Pons (tissue), 1 donor: Measurements from ENCODE around the gene IDI1.
A peak's percentile ranks its signal among the peaks of the same experiment; 100 is the strongest.
"Not testable (repeated sequence)": the region's sequence is repeated elsewhere in the genome, so short reads cannot be mapped to it uniquely, and the experiment has no call there.

Experiments
- DNase-seq: peaks from one replicate; pipeline ENCODE4 v3.0.0-alpha.2; 2016; ENCODE audit warnings: low spot score

Gene IDI1

DNA sequence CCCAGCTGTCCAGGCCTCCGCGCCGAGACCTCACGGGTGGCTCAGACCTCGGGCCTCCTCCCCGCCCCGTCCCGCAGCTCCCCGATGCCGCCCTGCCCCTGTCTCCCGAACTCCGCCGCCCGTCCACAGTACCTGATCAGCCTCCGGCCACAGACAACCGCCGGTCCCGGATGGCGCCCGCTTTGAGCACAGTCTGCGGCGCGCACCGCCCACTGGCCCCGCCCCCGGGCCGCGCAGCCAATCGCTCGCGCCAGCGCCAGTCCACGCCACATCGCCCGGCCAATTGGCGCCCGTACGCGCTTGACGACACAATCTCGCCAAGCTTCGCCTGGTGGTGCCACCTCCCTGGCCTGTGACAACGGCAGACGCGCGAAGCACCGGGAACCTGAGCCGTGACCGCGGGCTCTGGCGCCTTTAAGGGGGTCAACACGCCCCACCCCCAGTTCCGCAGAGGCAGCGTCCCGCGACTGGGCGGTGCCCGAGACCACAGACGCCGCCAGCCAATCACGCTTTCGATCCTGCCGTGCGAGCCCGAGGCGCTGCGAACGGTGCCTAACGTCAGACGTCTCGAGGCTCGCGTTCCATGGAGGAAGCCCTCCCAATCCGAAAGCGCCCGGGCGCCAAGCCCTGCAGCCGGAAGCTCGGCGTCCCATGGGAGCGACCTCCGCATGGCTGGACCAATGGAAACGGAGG, at the start of gene IDI1:
TSS of gene IDI1 (minus strand) at position 388 of the 693 bp plus-strand sequence. CDS start at position 272, 116 bp downstream.
- peak; percentile 98 for DNase-seq

DNA sequence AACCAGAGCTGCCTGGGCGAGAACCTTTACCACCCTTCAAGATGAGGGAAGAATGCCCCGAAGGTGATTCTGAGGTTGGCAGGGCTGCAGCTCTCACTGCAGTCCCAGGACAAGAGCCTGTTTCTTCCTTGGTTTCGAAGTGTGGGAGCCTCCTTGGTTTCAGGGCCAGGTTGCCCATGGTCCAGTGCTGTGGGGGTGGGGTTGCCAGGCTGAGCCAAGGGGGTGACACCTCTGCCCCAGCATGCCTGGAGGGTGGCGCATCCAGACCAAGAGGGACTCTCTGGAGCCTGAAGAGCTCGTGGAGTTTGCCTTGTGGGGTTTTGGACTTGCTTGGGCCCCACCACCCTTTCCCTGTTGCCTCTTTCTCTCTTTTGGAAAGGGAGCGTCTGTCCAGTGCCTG, 48.5 kb upstream of the IDI1 start:
- no peak for DNase-seq

DNA sequence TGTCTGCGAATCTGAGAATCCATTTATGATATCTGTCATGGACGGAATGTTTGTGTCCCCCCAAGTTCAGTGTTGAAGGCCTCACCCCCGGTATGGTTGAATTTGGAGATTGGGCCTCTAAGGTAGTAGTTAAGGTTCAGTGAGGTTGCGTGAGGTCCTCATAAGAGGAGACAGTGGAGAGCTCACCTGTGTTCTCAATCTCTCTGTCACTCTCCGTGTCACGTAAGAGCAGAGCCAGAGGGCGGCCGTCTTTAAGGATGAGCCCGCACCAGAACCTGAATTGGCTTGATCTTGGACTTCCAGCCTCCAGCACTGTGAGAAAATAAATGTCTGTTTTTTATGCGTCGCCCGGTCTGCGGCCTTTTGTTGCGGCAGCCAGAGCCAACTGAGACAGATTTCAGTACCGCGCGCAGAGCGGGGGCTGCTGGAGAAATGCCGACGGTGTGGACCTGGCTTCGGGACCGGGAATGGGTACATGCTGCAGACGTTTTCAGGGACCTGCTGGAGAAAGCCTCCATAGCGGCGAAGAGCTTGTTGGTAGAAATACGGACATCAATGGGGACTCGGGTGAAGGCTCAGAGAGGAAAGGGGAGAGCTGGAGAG, 47.5 kb upstream of the IDI1 start:
- DNase-seq, result no peak

DNA sequence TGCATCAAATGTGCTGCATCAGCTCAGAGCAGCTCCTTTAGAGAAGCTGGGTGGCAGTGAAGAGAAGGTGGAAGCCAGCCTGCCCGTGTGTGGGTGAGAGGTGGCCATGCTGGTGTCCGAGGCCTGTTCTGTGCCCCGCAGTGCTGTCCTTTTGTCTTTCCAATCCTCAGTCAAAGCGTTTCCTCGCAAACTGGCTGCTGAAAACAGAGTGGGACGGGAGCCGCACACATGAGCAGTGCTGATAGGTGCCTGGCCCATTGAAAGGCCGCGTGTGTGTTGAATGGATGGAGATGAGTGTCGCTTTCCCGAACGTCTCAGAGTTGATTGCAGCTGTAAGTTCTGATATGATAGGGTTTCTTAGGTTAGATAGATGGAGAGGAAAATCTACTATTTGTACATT, 46.6 kb upstream of the IDI1 start:
- DNase-seq, result no peak

DNA sequence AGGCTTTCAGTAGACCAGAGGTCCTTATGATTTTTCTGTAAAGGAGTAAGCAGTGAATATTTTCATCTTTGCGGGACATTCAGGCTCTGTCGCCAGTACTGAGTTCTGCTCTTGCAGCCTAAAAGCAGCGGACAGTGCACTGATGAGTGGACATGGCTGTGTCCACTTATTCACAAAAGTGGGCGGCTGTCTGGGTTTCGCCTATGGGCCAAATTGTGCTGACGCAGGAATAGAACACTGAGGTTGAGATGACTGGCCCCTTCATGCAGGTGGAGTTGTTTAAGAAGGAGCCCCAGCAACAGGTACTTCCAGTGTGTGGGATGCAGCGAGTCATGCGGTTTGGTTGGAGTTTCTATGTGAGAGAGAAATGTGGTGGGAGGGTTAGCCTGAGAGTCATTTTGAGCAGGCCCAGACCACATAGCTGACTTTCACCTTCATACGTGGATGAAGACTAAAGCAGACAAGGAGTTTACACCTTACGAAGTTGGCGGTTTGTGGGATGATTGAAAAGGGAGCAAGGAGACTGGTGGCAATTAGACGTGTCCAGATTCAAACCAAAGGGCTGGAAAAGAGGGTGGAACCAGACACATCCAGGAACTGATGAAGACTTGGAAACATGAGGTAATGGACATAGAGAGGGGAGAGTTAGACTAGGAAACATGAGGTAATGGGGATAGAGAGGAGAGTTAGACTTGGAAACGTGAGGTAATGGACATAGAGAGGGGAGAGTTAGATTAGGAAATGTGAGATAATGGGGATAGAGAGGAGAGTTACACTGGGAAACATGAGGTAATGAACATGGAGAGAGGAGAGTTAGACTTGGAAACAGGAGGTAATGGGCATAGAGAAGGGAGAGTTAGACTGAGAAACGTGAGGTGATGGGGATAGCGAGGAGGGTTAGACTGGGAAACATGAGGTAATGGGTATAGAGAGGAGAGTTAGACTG, 45.5 kb upstream of the IDI1 start:
- no peak for DNase-seq

DNA sequence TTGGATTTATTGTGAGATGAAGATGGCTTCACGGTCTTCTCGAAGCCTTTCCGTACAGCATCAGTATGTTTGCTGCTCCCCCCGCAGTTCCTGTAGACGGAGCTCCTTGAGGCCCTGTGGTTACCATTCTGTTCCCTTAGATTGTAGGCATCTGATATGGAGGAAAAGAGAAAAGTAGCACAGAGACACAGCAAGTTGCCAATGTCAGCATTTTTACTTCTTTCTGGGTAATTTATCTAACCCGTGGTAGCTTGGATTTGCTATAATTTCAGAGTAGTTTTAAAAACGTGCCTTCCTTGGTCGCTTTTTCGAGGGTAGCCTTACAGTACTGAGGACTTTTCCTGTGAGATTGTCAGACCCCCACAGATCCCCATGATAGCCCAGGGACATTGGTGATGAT, 44.8 kb upstream of the IDI1 start:
- DNase-seq, result no peak

DNA sequence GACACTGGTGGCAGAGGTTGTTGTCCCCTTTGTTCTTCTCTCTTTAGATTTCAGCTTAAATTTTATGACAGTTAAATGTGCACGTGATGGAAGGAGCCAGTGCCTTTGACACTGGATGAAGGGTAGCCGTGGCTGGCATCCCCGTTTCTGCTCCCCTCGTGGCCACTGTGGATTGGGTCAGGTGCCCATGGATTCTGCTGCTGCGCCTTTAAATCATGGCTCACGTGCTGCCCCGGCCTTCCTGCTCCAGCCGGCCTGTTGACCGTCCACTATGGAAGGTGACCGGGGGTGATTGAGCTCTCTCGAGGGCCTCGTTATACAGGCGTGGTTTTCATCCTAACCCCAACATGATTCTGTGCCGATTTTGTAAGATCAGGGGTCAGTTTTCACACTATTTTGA, 41.8 kb upstream of the IDI1 start:
- no peak for DNase-seq

DNA sequence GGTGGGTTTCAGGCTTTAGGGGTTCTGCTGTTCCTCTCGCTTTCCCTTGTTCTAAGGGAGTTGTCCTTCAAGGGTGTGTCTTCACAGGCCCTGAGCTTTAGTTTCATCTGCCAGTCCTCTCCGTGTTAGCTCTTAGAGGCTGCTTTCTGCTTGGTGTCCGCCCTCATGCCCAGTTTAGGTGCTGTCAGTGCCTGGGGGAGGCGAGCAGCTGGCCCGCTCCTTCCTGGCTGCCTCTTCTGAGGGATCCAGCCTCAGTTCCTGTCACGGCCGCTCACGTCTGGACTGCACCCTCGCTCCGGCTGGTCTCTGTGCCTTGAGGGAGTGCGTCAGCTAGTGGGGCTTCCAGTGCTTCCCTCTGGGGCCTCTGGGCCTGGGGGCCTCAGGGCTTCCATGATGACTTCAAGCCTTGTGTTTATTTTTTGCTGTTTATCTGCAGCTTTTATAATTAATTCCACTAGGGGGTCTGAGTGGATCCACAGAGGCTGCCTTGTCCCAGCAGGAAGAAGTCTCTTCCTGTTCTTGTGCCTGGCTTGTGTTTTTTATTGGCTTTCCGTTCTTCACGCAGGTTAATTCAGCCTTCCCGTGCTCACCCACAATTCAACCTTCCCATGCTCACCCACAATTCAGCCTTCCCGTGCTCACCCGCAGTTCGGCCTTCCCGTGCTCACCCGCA, 40.2 kb upstream of the IDI1 start:
- no peak for DNase-seq

DNA sequence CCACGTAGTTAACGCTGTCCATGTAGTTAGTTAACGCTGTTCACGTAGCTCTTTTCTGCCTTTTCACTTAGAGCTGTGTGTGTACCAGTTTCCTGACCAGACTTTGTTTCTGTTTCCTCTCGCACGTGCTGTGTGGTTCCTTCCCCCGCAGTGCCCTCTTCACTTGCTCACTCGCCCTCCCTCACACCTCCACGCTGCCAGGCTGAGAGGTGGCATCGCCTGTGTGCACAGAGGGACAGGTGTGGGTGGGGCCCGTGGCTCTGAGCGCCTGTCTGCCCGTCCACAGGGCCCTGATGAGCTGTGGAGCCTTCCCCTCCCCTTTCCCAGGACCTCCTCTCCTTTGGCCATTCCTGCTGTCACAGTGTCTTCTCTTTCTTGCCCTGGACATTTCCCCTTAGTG, 37.9 kb upstream of the IDI1 start:
- DNase-seq, result no peak

DNA sequence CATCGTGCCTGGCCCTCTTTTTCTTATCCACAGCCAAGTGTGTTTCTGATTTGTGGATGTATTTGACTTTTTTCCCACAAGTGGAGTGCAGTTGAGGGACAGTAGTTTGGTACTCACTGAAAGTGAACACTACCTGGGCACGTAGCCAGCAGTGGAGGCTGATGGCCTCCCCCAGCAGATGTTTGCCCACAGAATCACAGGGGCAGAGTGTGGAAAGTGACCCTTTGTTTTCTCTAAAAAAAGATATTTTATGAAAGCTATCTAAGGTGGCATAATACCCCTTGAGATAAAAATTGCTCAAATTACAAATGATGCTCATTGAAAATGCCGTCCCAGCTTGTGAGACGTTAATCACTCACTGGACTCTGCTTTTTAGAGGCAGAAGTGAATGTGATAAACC, 36.3 kb upstream of the IDI1 start:
- no peak for DNase-seq

DNA sequence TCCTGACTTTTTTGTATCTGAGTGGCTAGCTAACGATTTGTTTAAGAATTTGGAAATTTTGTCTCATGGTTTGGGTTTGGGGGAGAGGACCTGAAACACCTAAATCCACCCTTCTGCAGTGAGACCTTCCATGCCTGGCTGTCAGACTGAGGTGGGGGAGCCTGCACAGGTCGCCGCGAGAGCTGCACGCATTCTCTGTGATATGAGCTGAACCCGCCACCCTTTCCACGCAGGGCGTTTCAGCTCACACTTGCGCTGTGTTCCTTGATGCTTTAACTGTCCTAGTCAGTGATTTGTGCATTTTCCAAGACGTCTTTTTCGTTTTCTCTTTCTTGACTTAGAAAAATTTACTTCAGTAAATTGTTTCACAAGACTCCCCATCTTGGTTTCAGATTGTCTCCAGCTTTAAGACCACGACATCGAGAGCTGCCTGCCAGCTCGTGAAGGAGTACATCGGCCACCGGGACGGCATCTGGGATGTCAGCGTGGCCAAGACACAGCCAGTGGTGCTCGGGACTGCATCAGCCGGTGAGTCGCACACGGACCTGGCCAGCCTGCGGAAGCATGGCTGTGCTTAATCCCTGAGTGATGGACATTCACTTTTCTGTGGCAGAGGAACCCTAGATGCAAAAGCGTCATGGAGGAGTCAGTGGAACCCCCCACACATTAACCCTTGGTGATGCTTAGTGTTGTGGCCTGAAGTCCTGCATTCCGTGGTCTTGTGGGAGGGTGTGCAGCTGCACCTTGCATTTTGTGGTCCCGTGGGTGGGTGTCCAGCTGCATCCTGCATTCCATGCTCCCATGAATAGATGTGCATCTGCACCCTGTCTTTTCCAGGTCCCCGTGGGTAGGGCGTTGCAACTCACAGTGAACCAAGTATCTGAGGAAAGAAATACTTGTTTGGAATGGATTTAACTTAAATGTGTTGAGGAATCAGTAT, 35.4 kb upstream of the IDI1 start:
- no peak for DNase-seq

DNA sequence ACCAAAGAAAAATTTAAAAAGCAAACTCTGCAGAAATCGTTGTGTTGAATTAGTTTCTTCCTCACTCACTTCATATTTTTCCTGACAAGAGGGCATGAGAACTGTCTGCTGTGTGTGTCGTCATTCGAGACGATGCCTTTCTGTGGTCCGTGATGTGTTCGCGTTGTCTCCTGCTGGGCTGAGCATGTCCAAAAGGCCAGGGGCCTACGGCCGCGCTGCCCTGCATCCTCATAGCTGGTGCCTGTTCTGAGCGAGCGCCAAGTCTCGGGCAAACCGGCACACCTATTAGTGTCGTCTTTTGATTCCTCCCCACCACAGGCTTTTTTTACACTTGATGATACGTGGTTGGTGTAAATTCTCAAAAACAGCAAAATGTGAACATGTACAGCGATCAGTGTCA, 34.7 kb upstream of the IDI1 start:
- no peak for DNase-seq

DNA sequence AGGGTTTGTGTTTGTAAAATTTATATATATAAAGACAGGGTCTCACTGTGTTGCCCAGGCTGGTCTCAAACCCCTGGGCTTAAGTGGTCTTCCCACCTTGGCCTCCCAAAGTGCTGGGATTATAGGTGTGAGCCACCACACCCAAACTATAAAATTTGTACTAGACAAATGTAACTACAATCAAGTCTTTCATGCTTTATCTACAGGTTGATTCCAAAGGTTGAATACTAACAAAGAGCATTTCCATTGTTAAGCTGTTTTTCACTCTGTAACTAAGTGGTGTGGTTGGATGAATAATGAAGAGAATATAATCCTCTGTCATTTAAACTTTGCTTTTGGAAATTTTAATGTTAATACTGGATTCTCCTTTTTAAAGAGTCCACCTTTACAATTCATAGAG, 29.7 kb upstream of the IDI1 start:
- no peak for DNase-seq

DNA sequence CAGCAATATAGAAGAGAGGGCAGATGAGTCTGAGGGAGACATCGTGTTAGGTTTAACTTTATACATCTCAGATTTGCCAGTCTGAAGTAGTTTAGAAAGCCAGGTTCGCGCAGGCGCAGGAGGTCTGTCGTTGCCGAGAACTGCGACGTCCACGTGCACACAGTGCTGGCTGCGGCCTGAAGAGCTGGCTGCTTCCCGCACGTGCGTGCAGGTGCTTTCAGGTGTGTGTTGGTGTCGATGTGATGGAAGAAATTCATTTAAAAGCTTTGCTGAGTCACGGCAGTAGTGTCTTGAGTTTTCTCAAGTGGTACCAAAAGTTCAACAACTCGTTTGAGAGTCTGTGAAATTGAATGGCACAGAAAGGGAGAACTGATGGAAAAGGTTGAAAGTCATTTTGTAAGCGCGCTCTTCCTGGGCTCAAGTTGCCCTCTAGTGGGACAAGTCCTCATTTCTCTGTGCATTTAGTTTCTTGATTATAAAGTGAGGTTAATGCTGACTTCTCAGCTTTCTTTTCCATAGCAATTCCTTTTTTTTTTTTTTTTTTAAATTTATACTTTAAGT, 25.9 kb upstream of the IDI1 start:
- peak; percentile 31 for DNase-seq

DNA sequence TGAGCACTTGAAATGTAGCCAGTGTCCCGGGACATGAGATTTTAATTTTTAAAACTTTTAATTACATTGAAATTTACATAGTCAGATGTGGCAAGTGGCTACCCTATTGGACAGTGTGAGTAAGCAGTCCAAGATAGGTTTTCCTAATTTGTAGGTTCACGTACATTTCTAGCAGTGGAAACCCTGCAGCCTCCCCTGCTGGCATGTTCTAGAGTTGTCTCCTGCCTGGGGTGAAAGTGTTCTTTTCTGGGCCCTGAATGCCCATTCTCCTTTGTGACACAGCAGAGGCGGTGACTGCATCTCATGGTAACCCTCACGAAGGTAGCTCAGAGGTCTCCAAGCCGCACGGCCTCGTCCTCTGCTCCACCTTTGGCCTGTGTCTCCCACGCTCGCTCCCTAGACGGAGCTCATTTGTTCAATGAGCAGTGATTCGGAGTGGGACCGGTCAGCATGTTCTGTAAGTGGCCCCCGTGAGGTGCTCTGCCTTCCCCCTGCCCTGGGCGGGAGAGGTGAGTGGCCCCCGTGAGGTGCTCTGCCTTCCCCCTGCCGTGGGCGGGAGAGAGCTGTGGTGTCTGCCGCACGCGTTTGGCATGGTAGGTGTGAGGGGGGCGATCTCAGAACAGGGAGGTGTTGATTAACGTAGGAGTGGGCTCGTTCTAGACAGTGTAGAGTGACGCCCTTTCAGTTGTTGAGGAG, 25.3 kb upstream of the IDI1 start:
- DNase-seq, result no peak

DNA sequence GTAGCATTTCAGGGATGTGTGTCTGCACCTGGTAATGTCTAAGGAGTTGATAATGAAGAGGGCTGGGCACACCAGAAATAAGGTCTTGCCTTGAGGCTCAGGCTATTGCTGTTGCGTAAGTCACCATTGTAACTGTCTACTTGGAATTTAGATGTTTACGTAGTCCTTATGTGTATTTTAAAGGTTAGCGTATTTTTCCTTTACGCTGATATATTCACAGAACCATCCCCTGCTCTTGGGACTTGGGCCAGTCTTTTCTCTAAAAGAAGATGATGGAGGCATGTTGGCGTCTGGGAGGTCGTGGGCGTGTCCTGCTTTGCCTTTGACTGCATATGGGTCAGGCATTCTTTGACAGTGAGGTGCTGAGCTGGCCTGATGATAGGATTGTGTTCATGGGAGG, 22.0 kb upstream of the IDI1 start:
- DNase-seq, result no peak

DNA sequence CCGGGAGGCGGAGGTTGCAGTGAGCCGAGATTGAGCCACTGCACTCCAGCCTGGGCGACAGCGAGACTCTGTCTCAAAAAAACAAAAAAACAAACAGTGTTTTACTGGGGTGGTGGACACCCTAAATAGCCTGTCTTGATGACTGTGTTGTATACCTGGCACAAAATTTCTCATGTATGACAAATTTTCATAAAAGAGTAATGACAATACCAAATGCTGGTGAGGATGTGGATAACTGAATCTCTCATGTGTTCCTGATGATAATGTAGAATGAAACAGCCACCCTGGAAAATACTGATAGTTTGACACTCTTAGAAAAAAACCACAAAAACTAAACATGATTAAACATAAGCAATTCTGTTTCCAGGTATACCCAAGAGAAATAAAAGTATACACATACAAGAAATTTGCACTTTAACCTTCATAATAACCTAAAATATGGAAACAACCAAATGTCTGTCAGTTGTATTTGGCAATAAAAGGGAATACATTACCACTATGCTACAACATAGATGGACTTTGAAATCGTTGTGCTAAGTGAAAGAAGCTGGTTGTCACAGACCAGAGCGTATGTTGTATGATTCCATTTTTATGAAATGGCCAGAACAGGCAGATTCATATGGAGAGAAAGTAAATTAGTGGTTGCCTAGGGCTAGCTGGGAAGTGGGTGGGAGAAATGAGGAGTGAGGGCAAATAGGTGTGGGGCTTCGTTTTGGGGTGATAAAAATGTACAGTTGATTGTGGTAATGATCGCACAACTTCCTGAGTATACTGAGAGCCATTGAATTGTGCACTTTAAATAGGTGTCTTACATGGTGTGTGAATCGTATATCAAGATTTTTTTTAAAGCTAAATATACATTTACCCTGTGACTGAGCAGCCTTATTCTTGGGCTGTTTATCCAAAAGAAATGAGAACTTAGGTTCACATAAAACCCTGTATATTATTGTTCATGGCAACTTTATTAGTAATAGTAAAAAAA, 19.8 kb upstream of the IDI1 start:
- DNase-seq, result no peak

DNA sequence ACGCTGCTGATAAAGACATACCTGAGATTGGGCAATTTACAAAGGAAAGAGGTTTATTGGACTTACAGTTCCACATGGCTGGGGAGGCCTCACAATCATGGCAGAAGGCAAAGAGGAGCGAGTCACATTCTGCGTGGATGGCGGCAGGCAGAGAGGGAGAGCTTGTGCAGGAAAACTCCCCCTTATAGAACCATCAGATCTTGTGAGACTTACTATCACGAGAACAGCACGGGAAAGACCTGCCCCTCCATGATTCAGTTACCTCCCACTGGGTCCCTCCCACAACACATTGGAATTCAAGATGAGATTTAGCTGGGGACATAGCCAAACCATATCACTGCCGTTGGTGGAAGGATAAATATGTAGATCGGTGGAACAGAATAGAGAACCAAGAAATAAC, 17.8 kb upstream of the IDI1 start:
- not testable (repeated sequence) for DNase-seq

DNA sequence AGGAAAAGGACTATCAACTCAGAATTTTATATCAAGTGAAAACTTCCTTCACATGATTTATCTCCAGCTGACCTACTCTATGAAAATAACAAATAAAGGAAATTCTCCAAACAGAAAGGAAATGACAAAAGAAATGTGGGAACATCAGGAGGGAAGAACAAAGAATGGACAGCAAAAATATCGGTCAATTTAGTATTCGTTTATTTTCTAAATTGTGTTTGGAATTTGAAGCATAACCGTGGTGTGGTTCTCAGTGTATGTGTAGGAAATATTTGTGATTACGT, 16.0 kb upstream of the IDI1 start:
- no peak for DNase-seq
